ENCODE measurements around the gene TYW3. TPM values are rescaled to one million over a fixed set of nuclear protein-coding genes. Genes with fewer than 3 reads are reported as not detected.

Gene TYW3
- total RNA-seq, 1 donor from 2014 or later: 14.8 TPM

- Mint-ChIP-seq H3K4me1 (ENCODE audit: unreplicated experiment) (no peaks in the 10 kb centered on the region), H3K27ac (ENCODE audit: unreplicated experiment) (no peak overlapping the region), H3K9me3 (ENCODE audit: unreplicated experiment) (no peaks in the 10 kb centered on the region), H3K4me3 (ENCODE audit: unreplicated experiment) (no peak overlapping the region), H3K27me3 (ENCODE audit: unreplicated experiment) (no peaks in the 10 kb centered on the region), H3K36me3 (ENCODE audit: low read depth, unreplicated experiment) (no peaks in the 10 kb centered on the region)
- DNase-seq (ENCODE audit: low spot score): no peak
- TF ChIP-seq CTCF (IDR thresholded peaks at IDR 0.05; ENCODE audit: unreplicated experiment): no peak
These were observed 40.6 kb downstream of the TYW3 start for GRCh38 chr1:74773582-74773981.

GRCh38 chr1:74775735-74776134, 42.8 kb downstream of the TYW3 start:
- Mint-ChIP-seq H3K27ac (ENCODE audit: unreplicated experiment) (no peak overlapping the region), H3K4me3 (ENCODE audit: unreplicated experiment) (no peak overlapping the region), H3K27me3 (ENCODE audit: unreplicated experiment) (no peaks in the 10 kb centered on the region), H3K9me3 (ENCODE audit: unreplicated experiment) (no peaks in the 10 kb centered on the region), H3K4me1 (ENCODE audit: unreplicated experiment) (peaks cover 3% of the 10 kb centered on the region), H3K36me3 (ENCODE audit: low read depth, unreplicated experiment) (no peaks in the 10 kb centered on the region)
- TF ChIP-seq CTCF (IDR thresholded peaks at IDR 0.05; ENCODE audit: unreplicated experiment): no peak
- DNase-seq (ENCODE audit: low spot score): no peak

- H3K36me3 Mint-ChIP-seq (ENCODE audit: low read depth, unreplicated experiment): no peaks in the 10 kb centered on the region
- H3K4me3 Mint-ChIP-seq (ENCODE audit: unreplicated experiment): no peak overlapping the region
- no peak overlapping the region for H3K27ac Mint-ChIP-seq (ENCODE audit: unreplicated experiment)
- no peaks in the 10 kb centered on the region for H3K9me3 Mint-ChIP-seq (ENCODE audit: unreplicated experiment)
- no peak for DNase-seq (ENCODE audit: low spot score)
- H3K4me1 Mint-ChIP-seq (ENCODE audit: unreplicated experiment): peaks cover 4% of the 10 kb centered on the region
- no peaks in the 10 kb centered on the region for H3K27me3 Mint-ChIP-seq (ENCODE audit: unreplicated experiment)
- no peak for TF ChIP-seq CTCF (IDR thresholded peaks at IDR 0.05; ENCODE audit: unreplicated experiment)
These were observed 44.6 kb downstream of the TYW3 start for GRCh38 chr1:74777525-74777924.

GRCh38 chr1:74779750-74780149, 46.8 kb downstream of the TYW3 start:
- Mint-ChIP-seq H3K27me3 (ENCODE audit: unreplicated experiment) (no peaks in the 10 kb centered on the region), H3K9me3 (ENCODE audit: unreplicated experiment) (no peaks in the 10 kb centered on the region), H3K36me3 (ENCODE audit: low read depth, unreplicated experiment) (no peaks in the 10 kb centered on the region), H3K27ac (ENCODE audit: unreplicated experiment) (no peak overlapping the region), H3K4me1 (ENCODE audit: unreplicated experiment) (peaks cover 4% of the 10 kb centered on the region), H3K4me3 (ENCODE audit: unreplicated experiment) (no peak overlapping the region)
- no peak for TF ChIP-seq CTCF (IDR thresholded peaks at IDR 0.05; ENCODE audit: unreplicated experiment)
- no peak for DNase-seq (ENCODE audit: low spot score)

GRCh38 chr1:74780594-74780993, 47.6 kb downstream of the TYW3 start:
- H3K36me3 Mint-ChIP-seq (ENCODE audit: low read depth, unreplicated experiment): no peaks in the 10 kb centered on the region
- no peak overlapping the region for H3K4me3 Mint-ChIP-seq (ENCODE audit: unreplicated experiment)
- no peaks in the 10 kb centered on the region for H3K9me3 Mint-ChIP-seq (ENCODE audit: unreplicated experiment)
- DNase-seq (ENCODE audit: low spot score): no peak
- no peak overlapping the region for H3K27ac Mint-ChIP-seq (ENCODE audit: unreplicated experiment)
- H3K4me1 Mint-ChIP-seq (ENCODE audit: unreplicated experiment): peaks cover 4% of the 10 kb centered on the region
- no peaks in the 10 kb centered on the region for H3K27me3 Mint-ChIP-seq (ENCODE audit: unreplicated experiment)
- no peak for TF ChIP-seq CTCF (IDR thresholded peaks at IDR 0.05; ENCODE audit: unreplicated experiment)
